GM19397 (cell line): ENCODE data around the gene CHMP4A.

ENCODE experiments used
- ATAC-seq: cut with Tn5 transposase; IDR thresholded peaks from one replicate; pipeline ENCODE4 v1.9.1; 2021; ENCODE audit warnings: mild to moderate bottlenecking, moderate library complexity; ENCODE audit not compliant: unreplicated experiment

The CHMP4A gene, protein sequence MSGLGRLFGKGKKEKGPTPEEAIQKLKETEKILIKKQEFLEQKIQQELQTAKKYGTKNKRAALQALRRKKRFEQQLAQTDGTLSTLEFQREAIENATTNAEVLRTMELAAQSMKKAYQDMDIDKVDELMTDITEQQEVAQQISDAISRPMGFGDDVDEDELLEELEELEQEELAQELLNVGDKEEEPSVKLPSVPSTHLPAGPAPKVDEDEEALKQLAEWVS

DNA sequence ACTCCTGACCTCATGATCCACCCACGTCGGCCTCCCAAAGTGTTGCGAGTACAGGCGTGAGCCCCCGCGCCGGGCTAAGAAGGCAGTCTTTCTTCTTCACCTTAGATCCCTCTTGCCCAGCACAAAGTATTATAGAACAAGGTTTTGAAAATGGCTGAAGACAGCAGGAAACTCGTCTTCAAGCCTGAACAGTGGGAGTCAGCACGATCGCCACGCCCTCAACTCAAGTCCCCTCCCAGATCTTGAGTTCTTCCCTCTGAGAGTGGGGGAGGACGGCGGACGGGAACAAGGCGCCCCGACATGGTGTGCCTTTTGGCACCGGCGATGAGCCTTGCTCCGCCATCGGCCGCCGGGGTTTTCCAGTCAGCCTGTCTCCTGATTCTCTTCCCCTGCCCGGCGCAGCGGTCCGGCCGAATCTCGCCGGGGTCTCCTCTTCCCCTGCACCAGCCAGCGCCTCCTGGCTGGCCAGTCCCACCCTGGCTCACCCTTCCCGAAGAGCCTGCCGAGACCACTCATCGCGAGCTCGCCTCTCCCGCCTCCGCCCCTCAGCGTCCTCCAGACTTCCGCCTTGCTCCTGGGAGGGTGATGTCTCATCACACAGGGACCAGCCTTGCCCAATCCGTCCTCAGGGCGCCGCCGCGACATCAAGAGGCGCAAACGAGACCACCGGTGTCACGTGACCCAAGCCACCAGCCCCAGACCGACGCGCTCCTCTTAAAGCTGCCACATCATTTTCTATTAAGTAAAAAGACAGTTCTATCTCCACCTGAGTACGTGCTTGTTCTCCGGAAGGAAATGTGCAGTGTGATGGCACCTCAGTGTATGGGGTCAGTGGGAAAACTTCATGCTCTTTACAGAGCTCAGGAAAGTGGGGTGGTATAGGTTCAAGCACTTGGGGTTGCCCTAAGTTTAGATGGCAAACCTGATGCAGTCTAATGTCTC lies at the start of gene CHMP4A:
TSS of gene CHMP4A (minus strand) at position 565 of the 942 bp plus-strand sequence. CDS start at position 516, 49 bp downstream.
- peak; percentile 77 for ATAC-seq

DNA sequence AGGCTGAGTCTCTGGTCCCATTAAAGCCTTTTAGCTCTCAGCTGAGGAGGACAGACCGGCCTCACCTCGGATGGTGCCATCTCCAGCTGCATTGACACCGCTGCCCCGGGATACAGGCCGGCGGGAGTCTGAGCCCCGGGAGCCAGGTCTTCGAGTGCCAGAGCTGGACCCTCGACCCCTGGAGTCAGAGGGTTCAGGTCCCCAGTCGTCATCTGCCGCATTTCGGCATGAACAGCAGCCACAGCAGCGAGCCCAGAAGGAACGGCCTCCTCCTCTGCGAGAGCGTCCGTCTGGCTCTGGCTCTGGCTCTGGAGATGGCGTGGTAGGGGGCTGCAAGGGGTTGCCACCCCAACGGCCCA lies 48.7 kb upstream of the CHMP4A start:
- ATAC-seq = no peak

DNA sequence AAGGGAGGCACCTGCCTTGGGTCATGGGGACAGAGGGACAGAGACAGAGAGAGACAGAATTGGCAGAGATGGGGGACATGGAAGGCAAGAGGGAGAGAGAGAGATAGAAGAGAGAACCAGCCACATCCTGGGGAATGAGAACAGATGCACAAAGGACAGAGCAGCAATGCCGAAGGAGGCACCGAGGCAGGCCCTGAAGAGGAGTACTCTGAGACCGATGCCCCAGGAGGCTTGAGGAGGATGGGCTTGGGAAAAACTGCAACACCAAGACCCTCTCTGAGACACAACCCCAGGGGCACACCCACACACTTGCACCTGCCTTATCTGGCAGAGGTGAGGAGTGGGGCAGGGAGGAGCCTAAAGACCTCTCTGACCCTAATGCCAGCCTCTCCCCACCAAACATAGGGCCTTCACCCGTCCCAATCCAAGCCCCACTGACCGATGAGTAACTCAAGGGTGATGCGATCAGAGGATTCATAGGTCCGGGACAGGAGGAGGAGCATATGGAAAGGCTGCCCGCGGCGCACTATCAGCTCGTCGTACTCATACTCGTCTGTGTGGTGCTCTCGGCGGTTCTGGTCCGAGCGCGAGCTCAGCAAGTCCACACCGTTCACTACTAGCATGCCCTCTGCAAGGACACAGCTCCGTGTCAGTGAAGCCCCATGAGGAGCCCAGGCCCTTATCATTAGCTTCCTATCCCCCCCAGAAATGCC lies 48.1 kb upstream of the CHMP4A start:
- ATAC-seq = no peak

DNA sequence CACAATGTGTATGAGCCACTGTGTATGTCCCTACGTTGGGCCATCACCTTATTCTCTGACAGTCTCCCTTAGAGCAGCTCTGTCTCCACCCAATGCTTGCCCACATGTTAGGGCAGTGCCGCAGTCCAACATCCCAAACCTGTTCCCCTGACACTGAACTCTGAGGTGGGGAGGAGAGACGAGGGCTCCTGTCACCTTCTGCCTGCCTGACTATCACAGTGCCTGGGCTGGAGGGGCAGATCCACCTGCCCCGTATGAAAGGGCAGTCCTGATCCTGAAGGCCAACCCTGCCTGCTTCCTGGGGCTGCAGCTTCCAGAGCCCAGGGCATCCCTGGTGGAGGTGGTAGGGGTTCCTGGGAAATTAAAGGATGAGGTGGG lies 47.5 kb upstream of the CHMP4A start:
- ATAC-seq = no peak

DNA sequence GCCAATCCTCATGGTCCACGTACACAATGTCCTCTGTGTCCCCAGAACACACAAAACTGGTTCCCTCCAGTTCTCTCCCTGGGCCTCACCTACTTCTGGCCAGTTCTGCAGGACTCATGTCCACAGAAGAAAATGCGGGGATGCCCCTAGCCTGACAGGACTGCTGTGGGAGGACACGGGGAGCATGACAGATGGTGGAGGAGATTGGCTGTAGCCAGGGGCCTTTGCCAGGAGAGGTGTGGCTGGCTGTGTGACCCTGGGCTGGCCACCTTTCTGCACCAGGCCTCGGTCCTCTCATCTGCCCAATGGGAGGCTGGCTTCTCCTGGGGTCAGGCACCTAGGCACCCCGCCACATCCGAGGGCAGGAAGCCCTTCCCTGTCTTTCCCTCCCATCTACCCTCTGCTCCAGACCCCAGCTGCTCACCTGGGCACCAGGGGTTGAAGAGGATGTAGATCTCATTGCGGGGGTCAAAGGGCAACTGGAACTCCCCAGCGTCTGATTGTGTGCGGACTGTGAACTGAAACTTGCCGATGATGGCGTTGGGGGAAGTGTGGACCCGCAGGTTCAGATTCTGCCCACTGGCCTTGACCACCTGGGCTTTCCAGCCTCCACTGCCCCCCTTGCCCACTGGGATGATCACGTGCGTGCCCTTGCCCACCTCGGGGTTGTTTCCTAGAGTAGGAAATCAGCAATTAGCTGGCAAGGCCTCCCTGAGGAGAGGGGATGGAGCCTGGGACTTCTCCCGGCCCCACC lies 46.9 kb upstream of the CHMP4A start:
- no peak for ATAC-seq

DNA sequence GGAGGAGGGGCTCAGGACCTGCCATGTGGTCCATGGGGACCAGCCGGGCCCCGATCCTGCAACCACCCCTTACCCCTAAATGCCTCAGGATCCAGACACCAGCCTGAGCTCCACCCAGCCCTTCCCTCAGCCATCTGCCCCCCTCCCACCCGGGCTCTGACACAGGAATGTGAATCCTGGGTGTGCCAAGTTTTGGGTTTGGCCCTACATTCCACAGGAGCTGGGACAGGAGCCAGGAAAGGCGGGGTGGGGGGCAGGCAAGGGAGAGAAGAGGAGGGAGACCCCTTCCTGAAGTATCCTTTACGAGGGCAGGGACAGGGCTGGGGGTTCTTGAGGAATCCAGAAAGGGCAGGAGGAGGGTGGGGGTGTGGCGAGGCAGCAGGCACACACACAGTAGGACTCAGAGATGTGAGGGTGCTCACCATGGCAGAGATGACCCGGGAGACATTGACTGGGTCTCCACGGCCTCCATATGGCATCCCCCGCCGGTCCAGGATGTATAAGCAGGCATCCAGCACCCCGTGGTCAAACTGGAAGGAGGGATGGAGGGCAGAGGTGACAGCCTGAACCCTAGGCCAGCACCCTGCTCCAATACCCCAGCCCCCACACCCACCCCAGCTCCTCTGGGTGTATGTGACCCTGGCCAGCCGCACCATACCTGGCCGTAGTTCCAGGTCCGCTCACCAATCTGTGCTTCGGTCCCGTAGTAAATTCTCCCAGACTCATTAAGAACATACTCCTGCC lies 46.2 kb upstream of the CHMP4A start:
- ATAC-seq = no peak

DNA sequence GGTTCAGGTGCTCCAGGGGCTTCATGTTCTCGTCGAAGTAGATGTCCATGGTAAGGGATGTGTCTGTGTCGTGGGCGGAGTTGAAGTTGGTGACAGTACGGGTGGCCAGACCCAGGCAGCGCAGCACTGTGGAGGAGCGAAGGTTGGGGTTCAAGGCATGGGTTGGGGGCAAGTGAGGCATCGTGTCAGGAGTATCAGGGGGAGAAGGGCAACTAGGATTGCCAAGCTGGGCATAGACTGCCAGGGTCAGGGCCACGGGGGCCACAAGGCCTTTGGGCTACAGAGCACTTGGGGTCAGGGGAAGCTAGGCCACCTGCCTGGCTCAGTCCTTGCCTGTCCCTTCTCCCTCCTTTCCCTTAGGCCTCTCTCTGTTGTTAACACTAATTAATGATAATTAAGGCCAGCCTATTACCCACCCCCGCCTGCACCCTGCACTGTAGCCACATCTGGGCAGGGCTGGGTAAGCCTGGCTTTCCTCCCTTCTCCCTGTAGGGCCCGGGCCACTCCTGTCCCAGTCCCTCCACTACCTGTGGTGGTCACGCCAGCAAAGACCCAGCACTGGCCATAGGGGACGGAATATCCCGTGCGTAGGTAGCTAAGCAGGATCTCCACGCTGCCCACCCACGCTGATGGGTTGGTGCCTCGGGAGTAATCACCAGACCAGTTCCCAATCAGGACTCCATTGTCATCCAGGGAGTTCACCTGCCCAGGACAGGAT lies 45.4 kb upstream of the CHMP4A start:
- no peak for ATAC-seq

DNA sequence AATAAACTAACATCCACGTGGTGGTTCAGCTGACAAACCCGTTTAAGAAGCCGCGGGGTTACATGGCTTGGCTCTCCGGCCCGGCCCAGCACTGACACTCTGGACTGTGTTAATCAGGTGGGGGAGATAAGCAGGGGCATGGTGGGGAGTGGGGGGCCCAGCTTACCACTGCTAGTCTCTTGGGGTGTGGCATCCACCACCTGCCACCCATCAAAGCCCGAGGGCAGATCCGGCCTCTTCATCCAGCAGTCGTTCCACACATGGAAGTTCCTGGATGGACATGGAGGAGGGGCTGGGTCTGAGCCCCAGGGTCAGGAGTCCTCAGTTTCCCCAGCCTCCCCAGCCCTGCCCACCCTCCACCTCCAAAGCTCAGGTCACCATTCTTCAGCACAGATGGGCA lies 44.8 kb upstream of the CHMP4A start:
- ATAC-seq = no peak

DNA sequence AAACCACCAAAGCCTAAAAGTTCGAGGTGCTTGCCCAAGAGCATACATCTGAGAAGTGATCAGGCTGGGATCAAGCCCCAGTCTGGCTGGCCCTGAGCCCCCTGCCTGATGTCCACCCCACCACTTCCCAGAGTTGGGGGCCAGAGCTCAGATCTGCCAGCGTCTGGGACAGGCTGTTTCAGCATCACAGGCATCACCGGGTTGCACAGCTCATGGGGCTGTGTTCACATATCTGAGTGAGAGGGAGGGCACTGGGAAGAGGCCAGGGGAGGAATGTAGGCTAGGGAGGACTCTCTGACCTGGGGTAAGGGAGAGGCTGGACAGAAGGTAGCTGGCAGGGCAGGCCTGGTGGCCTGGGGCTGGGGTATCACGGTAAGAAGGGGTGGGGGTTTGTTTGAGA lies 43.7 kb upstream of the CHMP4A start:
- no peak for ATAC-seq

DNA sequence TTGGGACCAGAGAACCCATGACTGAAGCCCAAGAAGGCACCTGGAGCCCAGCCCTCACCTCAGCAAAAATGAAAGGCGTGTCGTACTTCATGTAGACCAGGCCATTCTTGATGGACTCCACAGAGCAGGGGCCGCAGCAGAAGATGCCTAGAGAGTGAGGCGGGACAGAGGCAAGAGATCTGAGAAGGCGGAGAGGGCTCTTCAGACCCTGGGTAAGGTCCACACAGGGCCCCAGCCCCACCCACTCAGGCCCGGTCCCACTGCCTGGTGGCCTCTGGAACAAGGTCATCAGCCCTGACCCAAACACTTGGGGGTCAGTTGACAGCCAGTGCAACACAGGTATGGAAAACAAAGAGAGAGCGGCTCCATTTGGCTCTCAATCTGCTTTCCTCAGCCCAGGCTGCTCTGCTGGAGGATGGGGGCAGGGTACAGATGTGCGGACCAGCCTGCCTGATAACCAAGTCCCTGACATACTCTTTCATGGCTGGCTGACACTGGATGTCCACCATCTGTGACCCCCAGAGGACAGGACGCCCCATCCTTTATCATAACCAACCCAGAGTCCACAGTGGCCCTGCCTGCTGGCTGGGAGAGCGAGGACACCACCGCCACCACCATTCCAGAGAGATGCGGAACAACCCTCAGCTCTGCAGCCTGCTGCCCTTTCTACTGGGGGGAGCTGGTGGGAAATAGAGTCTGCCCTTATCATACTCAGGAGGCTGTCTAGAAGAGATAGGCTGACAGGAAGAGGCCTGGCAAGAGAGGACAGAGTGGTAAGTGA lies 42.8 kb upstream of the CHMP4A start:
- ATAC-seq = no peak

DNA sequence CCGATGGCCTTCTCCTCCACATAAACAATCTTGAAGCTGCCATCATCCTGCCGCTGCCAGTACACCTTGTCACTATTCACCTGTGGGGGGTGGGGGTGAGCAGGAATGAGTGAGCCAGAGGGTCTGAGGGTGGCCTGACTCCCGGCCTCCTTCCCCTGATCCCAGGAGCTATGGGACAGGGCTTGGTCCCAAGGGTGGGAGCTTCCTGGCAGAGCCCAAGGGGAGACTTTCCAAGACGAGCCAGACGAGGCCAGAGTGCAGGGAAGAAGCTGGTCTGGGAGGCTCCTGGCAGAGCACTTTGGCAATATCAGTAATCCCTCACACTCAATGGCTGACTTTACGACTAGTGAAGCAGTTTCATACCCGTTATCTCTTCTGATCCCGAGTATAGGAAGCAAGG lies 42.1 kb upstream of the CHMP4A start:
- ATAC-seq = no peak

DNA sequence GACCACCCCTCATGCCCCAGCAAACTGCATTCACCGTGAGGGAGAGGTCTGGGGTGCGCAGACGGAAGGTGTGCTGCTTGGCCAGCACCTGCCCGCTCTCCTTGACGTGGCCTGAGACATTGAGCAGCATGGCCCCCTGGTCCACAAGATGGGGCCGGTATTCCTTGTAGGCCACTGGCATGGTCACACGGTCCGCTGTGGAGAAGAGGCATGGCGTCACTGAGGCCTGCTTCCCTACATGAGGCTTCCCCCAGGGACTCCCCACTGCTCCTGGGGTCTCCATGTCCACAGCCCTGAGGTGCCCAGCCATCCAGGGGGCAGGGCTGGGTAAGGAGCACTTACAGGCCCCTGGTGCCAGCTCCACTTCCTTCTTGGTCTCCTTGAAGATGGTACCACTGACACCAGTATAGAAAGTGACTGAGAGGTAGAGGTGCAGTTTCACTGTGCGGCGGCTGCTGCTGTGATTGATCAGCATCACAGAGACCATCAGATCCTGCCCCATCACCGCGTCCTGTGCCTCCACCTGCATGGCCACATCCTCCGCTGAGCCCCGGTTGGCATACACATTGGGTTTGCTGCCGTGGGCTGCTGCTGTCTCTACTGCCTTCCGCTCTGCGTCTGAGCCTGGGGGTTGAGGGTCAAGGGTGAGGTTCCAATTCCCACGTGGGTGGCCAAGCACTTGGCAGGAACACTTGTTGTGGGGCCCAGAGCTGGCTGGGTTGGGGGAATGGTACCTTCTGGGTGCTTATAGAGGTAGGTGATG lies 41.5 kb upstream of the CHMP4A start:
- ATAC-seq = no peak

DNA sequence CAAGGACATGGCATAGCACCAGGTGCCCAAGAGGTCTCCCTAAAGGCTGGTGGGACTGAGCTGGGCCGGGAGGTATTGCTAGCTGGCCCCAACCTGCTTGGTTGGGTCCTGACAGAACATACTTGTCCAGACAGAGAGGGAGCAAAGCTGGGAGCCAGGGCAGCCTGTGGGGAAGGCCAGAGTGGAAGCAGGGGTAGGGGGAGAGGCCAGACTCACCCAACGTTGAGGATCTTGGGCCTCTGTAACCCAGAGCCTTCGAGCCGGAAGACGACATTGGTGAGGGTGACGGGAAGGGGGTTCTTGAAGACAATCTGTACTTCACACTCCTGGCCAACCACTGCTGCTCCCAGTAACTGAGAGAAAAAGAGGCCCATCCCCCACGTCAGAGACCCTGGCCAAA lies 40.6 kb upstream of the CHMP4A start:
- ATAC-seq = no peak

DNA sequence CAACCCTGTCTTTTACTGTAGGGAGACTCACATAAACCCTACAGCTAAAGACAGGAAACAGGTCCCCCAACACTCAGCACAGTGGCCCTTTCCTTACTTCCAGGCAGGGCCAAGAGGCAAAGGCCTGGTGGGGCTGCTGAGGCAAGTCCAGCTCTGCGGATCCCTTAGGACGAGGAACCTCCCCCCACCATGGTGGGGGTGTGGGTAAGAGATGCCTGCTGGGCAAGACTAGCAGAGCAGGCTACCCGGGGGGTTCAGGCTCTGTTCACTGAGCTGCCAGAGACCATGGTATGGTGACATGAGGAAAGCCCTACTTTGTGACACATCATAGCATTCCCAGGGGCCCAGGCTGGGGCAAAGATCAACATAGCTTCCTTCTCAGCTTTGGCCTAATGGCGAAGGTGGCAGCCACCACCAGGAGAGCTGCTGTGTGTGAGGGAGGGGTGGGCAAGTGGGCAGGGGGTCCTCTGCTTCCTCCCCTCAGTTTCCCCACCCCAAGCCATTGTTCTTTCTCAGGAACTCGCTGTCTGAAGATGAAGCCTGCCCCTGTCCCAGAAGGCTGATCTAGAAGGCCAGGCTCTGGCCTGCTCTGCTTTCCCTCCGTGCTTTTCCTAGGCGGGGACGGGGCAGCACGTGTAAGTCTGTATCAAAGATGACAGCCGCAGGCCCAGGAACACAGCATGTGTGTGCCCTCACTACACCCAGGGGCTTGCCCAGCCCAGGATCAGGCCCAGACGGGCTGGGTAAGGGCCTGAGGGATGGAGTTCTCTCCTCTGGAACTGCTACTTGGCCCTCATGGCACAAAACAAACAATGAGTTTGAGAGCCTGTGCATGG lies 39.2 kb upstream of the CHMP4A start:
- no peak for ATAC-seq

DNA sequence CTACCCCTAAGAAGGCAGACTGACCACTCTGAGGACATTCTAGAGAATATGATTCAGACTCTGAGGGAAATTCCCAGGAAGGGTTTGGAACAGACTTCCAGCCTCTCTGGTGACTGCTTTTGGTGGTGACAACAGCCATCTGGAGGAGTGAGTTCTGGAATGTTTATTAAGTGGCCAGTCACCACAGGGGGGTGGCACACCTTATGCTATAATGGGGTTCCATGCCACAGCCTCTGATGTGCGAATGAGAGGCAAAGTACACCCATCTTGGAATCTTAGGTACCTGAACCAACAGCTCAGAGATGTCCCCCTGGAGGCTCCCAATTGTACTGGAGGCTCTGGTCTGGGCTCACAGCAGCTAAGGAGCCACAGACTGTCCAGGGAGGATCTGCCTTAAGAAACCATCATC lies 38.6 kb upstream of the CHMP4A start:
- no peak for ATAC-seq

DNA sequence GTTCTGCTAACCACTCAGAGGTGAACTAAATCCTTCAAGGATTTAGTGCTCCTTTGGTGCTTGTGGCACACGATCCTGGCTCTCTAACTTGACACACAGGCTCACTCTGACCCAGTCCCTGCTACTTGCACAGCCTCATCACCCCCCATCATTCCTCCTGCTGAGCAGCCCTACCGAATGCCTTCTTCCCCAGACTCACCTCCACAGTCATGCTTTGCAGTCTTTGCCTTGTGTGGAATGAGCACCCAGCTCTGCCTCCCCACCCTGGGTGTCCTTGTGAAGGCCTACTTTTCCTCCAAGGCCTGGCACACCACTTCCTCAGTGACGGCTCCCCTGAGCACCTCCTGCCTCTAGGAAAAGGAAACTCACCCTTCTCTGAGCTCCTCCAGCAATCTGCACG lies 37.1 kb upstream of the CHMP4A start:
- ATAC-seq = no peak
